ENCODE measurements around the gene SLC38A11.

The SLC38A11 gene

GRCh38 chr2:164974221-164974620, 18.9 kb upstream of the SLC38A11 start:
- no peak for DNase-seq (ENCODE audit: low spot score)
- no peak for TF ChIP-seq CTCF (IDR thresholded peaks at IDR 0.05; ENCODE audit: borderline replicate concordance, control extremely low read depth, extremely low read depth, insufficient read depth, missing control alignments)
- in situ Hi-C loops (cut with MboI; ENCODE audit: low sequenced_read_pairs, unreplicated experiment), result no loop called here

- DNase-seq (ENCODE audit: low spot score), result no peak
- in situ Hi-C loops (cut with MboI; ENCODE audit: low sequenced_read_pairs, unreplicated experiment), result no loop called here
- no peak for TF ChIP-seq CTCF (IDR thresholded peaks at IDR 0.05; ENCODE audit: borderline replicate concordance, control extremely low read depth, extremely low read depth, insufficient read depth, missing control alignments)
Measured at GRCh38 chr2:164972216-164972615, 16.9 kb upstream of the SLC38A11 start.

DNA sequence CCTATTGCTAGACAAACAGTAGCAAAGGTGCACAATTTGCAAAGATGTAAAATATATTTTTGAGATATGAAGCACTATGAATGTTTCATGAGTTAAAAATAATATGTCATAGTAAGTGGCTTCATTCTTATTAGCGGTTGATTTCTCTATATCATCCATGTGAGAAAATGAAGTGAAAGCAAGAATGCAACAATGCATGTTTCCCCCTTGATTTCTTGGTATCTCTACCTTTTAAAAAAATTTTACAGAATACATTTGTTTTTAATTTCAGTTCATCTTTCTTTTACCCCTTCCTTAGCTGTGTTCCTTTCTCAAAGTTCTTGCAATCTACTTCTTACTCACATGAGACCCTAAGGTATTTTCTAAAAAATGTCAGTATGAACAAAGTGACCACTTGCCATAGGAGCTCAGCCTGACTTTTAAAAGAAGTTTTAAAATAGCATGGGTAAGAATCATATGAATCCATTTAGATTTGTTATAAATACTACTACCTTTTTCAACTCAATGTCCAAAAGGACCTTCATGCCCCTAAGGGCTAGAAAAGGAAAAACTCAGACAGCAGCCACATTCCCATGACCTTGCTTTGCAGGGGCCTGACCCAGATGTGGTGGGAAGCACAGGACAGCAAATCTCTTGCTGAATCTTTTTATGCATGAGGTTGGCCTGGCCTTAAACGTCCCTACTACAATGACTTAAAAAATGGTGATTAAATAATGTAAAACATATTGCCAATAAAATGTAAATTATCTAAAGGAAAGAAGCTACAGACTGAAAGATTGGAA, 14.8 kb upstream of the SLC38A11 start:
- in situ Hi-C loops (cut with MboI; ENCODE audit: low sequenced_read_pairs, unreplicated experiment), result no loop called here
- no peak for DNase-seq (ENCODE audit: low spot score)
- TF ChIP-seq CTCF (IDR thresholded peaks at IDR 0.05; ENCODE audit: borderline replicate concordance, control extremely low read depth, extremely low read depth, insufficient read depth, missing control alignments), result no peak

DNA sequence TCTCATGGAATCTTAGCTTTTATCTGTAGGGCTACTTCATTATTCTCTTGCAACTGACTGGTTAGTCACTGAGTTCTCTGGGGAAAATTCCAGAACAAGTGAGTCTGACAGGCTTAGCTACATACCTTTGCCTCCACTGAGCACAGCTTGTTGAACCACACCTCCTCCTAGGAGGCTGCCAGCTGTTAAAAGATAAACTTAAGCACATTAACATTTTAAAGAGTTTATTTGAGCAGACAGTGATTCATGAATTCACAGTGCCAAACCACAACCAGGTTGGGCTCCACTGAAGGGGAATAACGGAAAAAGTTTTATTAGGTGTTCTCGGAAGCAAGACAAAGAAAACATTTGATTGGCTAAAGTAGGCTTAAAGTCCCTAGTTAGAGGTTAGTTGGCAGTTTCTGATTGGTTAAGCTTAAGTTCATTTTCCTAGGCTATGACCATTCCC, 12.5 kb upstream of the SLC38A11 start:
- in situ Hi-C loops (cut with MboI; ENCODE audit: low sequenced_read_pairs, unreplicated experiment), result no loop called here
- no peak for DNase-seq (ENCODE audit: low spot score)
- TF ChIP-seq CTCF (IDR thresholded peaks at IDR 0.05; ENCODE audit: borderline replicate concordance, control extremely low read depth, extremely low read depth, insufficient read depth, missing control alignments), result no peak

- DNase-seq (ENCODE audit: low spot score), result no peak
- in situ Hi-C loops (cut with MboI; ENCODE audit: low sequenced_read_pairs, unreplicated experiment), result no loop called here
- no peak for TF ChIP-seq CTCF (IDR thresholded peaks at IDR 0.05; ENCODE audit: borderline replicate concordance, control extremely low read depth, extremely low read depth, insufficient read depth, missing control alignments)
Measured at GRCh38 chr2:164967361-164967760, 12.0 kb upstream of the SLC38A11 start.

DNA sequence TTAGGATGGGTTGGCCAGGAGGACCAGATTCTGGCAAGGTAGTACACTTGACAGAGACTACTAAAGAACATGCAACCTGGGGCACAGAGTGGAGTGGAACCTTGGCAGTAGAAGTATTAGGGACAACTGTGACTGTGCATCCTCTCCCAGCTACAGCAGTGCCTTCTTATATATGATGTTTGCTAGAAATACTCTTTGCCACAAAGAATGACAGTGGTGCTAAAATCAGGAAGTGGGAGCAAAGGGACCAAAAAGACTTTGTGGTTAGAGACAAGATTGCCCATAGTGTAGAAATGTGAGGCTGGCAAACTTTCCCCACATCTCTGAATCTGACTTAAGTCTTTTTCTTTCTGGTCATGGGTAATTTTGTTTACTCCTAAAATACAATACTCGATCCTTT, 9.4 kb upstream of the SLC38A11 start:
- no peak for DNase-seq (ENCODE audit: low spot score)
- in situ Hi-C loops (cut with MboI; ENCODE audit: low sequenced_read_pairs, unreplicated experiment), result no loop called here
- no peak for TF ChIP-seq CTCF (IDR thresholded peaks at IDR 0.05; ENCODE audit: borderline replicate concordance, control extremely low read depth, extremely low read depth, insufficient read depth, missing control alignments)
